Ammon's horn (tissue), 1 donor: Measurements from ENCODE around the gene ODR4.
"Not testable (repeated sequence)": the region's sequence is repeated elsewhere in the genome, so short reads cannot be mapped to it uniquely, and the experiment has no call there.

Experiments used
- DNase-seq: peaks from one replicate; pipeline ENCODE4 v3.0.0-alpha.2; 2016; ENCODE audit warnings: low spot score

Gene ODR4

DNA sequence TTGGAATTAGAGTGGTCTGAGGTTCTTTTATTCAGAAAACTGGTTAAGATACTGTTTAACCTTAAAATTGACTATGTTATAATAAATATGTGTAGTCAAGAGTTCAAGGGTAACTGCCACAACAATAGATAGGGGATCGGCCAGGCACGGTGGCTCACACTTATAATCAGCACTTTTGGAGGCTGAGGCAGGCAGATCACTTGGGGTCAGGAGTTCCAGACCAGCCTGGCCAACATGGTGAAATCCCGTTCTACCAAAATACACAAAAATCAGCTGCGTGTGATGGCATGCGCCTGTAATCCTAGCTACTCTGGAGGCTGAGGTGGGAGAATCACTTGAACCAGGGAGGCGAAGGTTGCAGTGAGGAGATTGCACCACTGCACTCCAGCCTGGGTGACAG is 45.8 kb downstream of the ODR4 start:
- no peak for DNase-seq

DNA sequence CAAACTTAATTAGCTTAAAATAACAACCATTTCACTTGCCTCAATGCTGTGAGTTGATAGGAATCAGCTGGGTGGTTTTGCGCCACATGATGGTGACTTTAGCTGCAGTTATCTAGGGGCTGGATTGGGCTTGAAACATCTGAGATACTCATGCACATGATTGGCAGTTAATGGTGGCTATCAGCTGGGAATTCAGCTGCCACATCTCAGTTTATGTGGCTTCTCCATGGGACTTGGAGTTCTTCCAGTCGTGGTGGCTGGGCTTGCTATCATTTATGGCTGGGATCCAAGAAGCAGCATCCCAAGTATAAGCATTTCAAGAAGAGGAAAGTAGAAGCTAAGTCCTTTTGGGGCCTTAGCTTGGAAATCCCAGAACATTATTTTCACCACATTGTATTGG is 48.9 kb downstream of the ODR4 start:
- no peak for DNase-seq

DNA sequence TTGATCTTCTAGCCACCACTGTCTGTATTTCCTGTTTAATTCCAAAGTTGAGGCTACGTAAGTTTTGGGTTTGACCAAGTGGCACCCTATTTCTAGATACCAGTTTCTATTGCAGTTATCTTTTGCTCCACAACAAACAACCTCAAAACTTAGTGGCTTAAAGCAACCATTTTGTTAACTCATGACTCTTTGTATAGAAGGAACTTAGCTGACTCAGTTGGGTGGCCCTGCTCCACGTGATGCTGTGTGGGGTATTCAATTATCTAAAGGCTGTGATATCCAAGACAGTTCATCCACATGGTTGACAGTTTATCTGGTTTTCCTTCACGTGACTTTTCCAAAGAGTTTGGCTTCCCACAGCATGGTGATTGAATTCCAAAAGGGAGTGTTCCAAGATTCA is 50.5 kb downstream of the ODR4 start:
- no peak for DNase-seq

DNA sequence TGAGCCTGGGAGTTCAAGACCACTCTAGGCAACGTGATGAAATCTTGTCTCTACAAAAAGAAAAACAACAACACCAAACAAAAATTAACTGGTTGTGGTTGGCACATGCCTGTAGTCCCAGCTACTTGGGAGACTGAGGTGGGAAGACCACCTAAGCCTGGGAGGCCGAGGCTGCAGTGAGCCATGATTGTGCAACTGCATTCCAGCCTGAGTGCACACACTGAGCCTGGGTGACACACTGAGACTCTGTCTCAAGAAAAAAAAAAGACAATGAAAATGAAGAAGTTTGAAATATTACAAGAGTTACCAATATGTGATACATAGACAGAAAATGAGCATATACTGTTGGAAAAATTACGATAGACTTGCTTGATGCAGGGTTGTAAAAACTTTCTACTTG is 53.4 kb downstream of the ODR4 start:
- no peak for DNase-seq

DNA sequence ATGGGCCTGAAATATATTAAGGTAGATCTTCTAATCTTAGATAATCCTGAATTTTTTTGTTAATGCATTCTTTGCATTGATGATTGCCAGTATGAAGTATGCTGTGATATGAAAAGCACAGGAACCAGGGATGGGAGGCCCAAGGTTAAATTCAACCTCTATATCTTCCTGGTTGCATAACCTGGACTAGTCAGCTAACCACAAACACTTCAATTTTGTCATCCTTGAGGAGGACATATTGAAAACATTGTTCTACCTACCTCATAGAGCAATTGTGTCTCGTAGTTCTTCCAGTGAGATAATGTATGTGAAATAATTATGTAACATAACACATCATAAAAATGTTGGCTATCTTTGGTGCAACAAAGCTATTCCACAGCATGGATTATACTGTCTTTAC is 59.7 kb downstream of the ODR4 start:
- no peak for DNase-seq

- no peak for DNase-seq
Observed at GRCh38 chr1:186438567-186438966, 62.9 kb downstream of the ODR4 start.

GRCh38 chr1:186440584-186440983 is 64.9 kb downstream of the ODR4 start:
- no peak for DNase-seq

- DNase-seq = peak; percentile 5
Observed at GRCh38 chr1:186442651-186443375, 67.2 kb downstream of the ODR4 start.

GRCh38 chr1:186443638-186444037 is 68.0 kb downstream of the ODR4 start:
- no peak for DNase-seq

DNA sequence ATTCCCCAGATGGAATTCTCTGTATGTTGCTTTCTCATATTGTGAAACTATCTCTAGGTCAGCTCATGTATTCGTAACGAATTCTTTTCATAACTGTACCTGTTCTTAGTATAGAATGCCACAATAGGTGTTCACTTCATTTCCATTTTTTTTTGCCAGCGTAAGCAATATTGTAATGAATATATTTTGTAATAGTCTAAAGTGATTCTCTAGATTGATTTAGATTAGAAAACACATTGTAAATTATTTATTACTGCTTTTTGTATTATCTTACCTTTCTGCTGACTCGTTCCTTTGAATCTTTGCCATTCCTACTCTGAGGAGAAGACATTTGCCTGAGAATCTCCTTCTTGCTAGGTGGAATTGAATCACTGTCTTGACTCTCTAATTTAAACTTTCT is 70.5 kb downstream of the ODR4 start:
- no peak for DNase-seq

GRCh38 chr1:186454981-186455380 is 79.3 kb downstream of the ODR4 start:
- DNase-seq = no peak

DNA sequence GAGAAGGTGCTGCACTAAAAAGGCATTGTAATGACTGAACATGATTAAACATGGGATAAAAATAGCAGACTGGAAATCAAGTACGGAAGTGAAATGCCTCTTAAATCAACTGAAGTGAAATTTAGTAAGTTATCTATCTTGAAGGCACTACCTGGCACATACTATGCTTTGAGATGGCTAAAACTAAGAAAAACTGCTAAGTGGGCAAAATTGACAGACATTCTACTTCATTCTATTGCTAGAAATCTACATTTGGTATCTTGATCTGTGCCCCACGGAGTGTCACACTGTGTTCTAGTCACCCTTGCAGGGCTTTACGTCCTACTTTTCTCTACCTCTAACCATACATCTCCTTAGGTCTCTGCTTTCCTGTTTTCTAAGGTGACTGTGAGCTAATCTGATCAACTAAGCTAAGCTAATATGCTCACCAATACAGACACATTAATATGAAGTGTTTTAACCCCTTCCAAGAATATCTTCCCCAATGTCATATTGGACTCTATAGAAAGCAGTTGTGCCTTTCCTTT is 81.2 kb downstream of the ODR4 start:
- DNase-seq = no peak

DNA sequence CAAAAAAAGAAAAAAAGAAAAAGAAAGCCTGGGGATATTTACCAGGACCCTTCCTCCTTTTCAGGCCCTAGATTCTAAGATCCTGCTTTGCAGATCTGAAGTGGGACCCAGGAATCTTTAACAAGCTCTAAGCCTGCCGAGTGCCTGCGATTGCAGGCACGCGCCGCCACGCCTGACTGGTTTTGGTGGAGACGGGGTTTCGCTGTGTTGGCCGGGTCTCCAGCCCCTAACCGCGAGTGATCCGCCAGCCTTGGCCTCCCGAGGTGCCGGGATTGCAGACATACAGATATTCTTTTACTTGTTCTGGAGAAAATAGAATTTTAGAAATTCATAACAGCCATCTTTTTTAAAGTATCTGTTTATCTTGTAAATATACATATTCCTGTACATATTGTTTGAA is 83.5 kb downstream of the ODR4 start:
- DNase-seq = not testable (repeated sequence)

DNA sequence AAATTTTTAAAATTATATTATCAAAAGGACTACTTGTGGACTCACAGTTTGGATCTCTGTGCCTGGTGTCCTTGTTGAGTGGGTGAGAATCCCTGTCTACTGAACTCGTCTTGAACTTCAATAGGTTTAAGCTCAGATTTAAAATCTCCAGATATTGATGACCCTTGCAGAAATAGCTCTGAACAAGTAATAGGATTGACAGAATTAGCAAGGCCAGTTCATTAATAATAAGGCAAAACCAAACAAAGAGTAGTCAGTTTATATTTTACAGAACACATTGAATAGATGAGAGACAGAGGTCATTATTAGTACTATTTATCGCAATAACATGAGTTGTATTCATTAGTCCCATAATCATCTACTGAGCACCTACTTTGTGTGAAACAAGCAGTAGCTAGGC is 85.4 kb downstream of the ODR4 start, which contains the start of gene PDC:
PDC (minus strand) TSS at position 101 of the 400 bp plus-strand sequence. CDS start 11,655 bp downstream, outside the sequence.
- no peak for DNase-seq

DNA sequence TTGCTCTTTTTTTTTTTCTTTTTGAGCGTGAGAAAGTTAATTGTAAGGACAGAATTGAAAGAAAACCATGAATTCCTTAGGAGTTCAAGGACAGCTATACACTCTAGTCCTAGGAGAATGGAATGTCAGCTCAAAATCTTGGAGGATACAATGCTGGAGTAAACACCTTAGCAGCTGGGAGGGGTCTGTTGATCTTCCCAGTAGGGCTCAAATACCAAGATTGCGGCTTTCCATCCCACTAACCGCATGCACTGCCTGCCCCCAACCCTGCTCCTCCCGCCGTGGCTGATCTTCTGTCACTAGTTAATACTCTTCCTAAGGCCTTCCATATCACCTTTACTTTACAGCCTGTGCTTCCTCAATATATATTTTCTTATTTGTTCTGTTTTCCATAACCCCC is 87.9 kb downstream of the ODR4 start:
- no peak for DNase-seq

GRCh38 chr1:186463926-186464325 is 88.3 kb downstream of the ODR4 start:
- DNase-seq = no peak

DNA sequence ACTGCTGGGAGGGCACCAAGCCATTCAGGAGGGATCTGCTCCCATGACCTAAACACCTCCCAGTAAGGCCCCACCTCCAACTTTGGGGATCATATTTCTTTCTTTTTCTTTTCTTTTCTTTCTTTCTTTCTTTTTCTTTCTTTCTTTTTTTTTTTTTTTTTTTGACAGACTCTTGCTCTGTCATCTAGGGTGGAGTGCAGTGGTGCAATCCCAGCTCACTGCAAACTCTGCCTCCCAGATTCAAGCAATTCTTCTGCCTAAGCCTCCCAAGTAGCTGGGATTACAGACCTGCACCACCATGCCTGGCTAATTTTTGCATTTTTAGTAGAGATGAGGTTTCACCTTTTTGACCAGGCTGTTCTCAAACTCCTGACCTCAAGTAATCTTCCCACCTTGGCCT is 89.9 kb downstream of the ODR4 start:
- not testable (repeated sequence) for DNase-seq

- DNase-seq = no peak
Observed at GRCh38 chr1:186465946-186466345, 90.3 kb downstream of the ODR4 start.
